NCI-H1048 (cell line): ENCODE data around the gene GLP2R.
"Not testable (repeated sequence)": the region's sequence is repeated elsewhere in the genome, so short reads cannot be mapped to it uniquely, and the experiment has no call there.

Experiments
- DNase-seq: peaks from one replicate; lab custom pipeline; 2025; lab: John Stamatoyannopoulos, UW

The GLP2R gene

GRCh38 chr17:9899280-9900043 lies 73.7 kb downstream of the GLP2R start:
- no peak for DNase-seq

DNA sequence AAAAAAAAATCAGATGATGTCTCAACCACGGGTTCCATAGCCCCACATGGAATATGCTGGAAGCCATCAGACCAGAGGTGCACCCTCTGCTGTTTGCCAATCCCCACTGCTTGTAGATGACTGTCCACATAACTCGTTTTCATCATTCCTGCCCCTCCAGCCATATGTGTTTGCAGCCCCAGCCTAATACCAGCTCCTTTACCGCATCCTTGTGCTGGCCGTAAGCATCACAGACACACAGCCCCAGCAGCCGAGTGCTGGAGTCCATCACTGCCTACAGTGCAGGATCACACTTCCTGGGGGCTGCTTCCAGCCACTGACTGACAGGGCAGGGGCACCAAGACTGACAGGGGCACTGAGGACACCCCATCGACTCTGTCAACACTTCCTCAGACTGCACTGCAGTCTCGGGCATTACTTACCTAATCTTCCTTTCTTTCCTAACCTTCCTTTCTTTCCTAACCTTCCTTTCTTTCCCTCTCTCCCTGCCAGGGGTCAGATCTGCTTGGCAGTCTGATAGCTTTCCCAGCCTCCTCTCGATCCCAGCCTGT lies 74.4 kb downstream of the GLP2R start:
- no peak for DNase-seq

GRCh38 chr17:9900784-9901183 lies 75.1 kb downstream of the GLP2R start:
- DNase-seq, result no peak

DNA sequence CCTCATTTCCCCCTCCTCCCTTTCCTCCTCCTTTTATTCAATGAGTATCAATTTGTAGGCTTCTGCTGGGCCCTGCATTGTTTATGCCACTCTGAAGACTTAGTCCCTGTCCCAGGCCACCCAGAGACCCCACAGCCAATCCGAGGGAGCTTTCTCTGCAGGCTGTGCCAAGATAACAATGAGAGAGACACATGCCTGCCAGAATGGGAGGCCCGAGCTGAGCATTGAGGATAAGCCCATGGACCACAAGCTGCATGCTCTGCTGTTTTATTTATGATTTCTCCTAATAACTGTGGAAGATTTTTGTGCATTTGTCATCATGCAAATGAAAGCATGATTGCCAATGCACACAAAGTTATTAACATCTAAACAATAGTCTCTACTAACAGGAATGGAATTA lies 76.4 kb downstream of the GLP2R start:
- DNase-seq, result no peak

GRCh38 chr17:9904277-9905077 lies 78.8 kb downstream of the GLP2R start:
- DNase-seq, result no peak

DNA sequence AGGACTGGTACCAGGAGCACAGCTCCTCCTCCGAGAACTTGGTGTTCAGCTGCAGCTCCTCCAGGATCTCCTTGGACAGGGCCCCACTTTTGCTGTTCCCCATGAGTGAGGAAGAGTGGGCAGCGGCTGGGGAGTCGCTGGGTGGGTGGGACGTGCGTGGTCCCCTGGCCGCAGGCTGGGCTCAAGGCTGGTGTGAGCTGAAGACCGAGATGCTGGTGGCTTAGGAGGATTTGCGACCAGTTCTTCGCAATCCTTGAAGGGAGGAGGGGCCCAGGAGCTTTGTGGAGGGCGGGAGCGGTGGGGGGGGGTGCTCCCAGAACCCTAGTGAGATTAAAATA lies 79.3 kb downstream of the GLP2R start, which contains the start of gene RCVRN:
RCVRN (minus strand) TSS at position 194 of the 338 bp plus-strand sequence; CDS start at position 103, 91 bp downstream.
- DNase-seq, result no peak

GRCh38 chr17:9905902-9906301 lies 80.2 kb downstream of the GLP2R start:
- DNase-seq, result no peak

GRCh38 chr17:9906616-9907015 lies 80.9 kb downstream of the GLP2R start:
- no peak for DNase-seq

GRCh38 chr17:9907131-9907530 lies 81.4 kb downstream of the GLP2R start:
- DNase-seq, result no peak

GRCh38 chr17:9907883-9908648 lies 82.3 kb downstream of the GLP2R start:
- no peak for DNase-seq

GRCh38 chr17:9908649-9909042 lies 82.9 kb downstream of the GLP2R start:
- no peak for DNase-seq

DNA sequence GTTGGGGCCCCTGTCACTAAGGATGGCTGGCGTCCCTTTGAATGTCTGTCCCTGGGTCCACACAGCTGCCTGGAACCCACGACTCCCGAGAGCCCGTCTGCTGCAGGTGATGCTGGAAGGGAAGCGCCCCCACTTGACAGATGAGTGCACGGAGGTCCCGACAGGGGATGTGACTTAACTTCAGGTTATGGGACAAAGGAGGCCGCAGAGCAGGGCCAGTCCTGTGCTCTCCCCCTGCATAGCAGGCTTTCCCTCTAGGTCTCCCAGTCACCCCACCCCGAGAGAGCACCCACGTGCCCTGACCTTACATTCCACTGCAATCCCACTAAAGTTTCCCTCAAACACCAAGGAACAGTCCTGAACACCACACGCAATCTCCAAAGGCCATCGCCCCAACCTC lies 85.4 kb downstream of the GLP2R start:
- DNase-seq, result no peak

GRCh38 chr17:9912121-9913099 lies 86.7 kb downstream of the GLP2R start:
- DNase-seq, result no peak

DNA sequence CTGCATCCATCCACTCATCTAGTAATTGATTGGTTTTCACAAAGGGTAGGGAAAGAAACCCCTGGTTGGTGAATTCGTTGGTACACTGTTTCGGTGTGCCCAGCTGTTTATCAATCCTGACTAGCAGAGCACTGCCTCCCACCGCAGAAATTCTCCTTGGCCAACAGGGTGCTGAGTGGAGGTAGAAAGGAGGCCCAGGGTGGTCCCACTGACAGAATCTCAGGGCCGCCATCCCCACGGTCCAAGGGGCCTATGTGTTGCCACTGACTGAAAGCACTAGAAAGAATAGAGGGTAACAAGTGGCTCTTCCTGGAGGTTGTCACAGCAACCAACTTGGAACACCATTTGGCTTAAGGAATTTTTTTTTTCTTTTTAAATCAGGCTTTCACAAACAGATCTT lies 87.8 kb downstream of the GLP2R start:
- DNase-seq, result no peak

- DNase-seq, result no peak
Observed at GRCh38 chr17:9916108-9916507, 90.4 kb downstream of the GLP2R start.

DNA sequence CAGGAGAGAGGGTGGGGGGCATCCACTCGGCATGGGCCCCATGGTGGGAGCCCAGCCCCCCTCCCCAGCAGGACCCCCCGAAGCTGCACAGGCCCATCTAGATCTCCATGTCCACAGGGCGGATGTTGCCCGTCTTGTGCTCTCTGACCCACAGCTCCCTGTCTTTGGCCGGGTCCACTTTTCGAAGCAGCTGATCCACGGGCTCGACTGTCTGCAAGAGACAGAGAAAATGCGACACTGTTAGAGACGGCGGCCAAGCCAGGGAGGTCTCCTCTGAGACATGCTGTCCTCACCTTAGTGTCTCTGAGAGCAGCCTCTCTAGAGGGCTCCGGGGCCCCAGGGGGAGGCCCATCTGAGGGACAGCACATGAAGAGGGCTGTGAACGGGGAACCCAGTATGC lies 91.4 kb downstream of the GLP2R start:
- DNase-seq, result no peak

DNA sequence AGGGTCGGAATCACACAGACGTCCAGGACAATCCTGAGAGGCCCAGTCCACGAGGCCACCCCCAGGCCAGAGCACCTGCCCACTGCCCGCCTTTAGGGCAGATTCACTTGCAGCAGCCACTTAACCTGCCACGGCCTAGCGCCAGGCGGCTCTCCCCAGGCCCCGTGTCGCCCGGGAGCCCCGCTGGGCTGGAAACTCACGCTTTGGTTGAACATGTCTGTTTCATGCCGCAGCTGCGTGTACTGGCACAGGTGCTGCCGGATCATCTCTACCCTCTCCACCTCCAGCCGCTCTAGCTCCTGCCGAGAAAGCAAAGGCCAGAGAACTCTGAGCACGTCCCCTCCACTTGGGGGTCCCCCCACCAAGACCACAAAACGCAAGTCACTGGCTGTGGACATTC lies 92.1 kb downstream of the GLP2R start:
- no peak for DNase-seq

DNA sequence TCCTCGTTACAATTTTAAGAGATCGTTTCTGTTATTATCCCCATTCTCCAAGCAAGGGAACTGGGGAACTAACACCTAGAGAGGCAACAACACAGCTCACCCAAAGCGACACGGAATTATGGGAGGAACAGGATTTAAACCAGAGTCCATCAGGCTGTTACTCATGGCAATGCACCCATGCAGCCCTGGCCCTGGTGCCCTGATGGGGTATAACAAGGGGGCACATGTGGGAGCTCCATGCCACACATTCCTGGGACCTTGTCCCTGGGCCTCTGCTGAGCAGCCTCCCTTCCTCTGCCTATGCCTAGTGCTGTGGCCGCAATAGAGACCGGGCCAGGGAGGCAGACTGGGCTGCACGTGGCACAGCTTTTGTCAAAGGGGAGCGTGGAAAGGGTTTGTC lies 92.6 kb downstream of the GLP2R start:
- DNase-seq, result no peak

DNA sequence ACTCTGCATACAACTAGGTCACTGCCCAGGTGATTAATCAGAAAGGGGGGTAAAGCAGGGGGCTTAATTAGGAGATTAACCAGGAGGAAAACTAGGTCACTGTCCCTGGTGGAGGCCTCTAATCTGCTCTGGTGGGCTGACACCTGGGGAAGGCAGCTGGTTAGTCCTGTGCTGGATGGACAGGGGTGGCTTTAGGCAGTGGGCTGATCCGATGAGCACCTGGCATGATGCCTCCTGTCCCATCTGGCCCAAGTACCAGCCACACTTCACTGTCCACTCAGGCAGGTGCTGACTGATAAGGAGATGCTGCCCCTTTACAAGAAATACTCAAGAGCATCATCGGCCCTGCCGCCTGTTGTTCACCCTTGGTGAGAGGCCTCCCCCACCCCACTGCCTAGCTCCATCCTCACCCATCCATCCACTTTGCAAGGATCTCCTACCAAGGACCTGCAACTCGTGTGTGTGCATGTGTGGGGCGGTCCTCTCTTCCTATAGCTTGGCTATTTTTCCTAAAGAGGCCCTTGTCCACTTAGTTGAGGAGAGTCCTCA lies 93.2 kb downstream of the GLP2R start:
- DNase-seq, result no peak

DNA sequence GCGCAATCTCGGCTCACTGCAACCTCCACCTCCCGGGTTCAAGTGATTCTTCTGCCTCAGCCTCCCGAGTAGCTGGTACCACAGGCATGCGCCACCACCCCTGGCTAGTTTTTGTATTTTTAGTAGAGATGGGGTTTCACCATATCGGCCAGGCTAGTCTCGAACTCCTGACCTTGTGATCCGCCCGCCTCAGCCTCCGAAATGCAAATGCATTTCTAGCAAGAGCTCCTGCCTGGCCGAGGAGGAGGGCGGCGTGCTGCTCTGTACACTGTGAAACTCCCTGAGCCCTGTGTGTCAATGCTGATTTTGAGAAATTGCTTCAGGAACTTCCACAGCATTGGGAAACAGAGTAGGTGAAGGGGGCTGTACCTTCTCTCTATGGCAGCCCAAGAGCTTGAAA lies 95.5 kb downstream of the GLP2R start:
- not testable (repeated sequence) for DNase-seq
